Dendritic cell treated with granulocyte-macrophage colony-stimulating factor and Interleukin-4, amounts not matched to agents 40 ng/mL and 50 ng/mL, for 4 days (primary cell): ENCODE results near the gene RIMBP2.
"Not testable (repeated sequence)": the region's sequence is repeated elsewhere in the genome, so short reads cannot be mapped to it uniquely, and the experiment has no call there.

Experiments used
- H3K27ac Mint-ChIP-seq: one replicate; pipeline ENCODE4 v1.8.0; 2022; ENCODE audit warnings: mild to moderate bottlenecking, mixed read lengths
- H3K27me3 Mint-ChIP-seq: one replicate; pipeline ENCODE4 v1.8.0; 2022; ENCODE audit warnings: mild to moderate bottlenecking, mixed read lengths
- H3K36me3 Mint-ChIP-seq: one replicate; pipeline ENCODE4 v1.8.0; 2022; ENCODE audit warnings: low read depth, mixed read lengths
- H3K4me1 Mint-ChIP-seq: one replicate; pipeline ENCODE4 v1.8.0; 2022; ENCODE audit warnings: low read depth, mixed read lengths
- H3K4me3 Mint-ChIP-seq: one replicate; pipeline ENCODE4 v1.8.0; 2022; ENCODE audit warnings: mild to moderate bottlenecking, moderate library complexity, mixed read lengths
- H3K9me3 Mint-ChIP-seq: one replicate; pipeline ENCODE4 v1.8.0; 2022; ENCODE audit warnings: mixed read lengths
- intact Hi-C: fragments of 100-400 bp; cut with micrococcal nuclease; formaldehyde crosslinking; loops from one replicate; pipeline ENCODE4 v1.15.0; 2022

Gene RIMBP2

GRCh38 chr12:130745921-130746320, 29.8 kb upstream of the RIMBP2 start:
- Mint-ChIP-seq H3K4me3 (no peak overlapping the region), H3K4me1 (peaks cover 4% of the 10 kb centered on the region), H3K27ac (no peak overlapping the region), H3K27me3 (peaks cover 6% of the 10 kb centered on the region), H3K9me3 (no peaks in the 10 kb centered on the region), H3K36me3 (no peaks in the 10 kb centered on the region)
- intact Hi-C loops, result loop anchor here (10.0 kb wide), 1 partner anchor 701 kb away; no protein-coding TSS in a partner anchor

DNA sequence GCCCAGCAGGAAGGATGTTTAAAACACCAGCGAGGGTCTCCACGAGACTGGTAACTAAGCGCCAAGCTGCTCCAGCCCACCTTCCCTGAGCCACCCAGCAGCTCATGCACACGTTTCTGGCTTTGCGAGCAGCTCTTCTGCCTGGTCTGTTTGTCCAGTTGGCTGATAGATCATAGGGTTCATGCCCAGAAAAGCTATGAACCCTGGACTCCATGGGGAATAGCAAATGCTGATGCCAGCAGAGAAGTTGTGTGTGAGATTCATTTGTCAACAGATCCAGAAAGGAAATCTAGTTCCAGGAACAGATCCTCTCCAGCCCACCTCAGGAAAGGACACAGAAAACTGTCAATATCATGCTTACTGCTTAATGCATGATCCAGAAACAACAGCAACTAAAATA, 28.2 kb upstream of the RIMBP2 start:
- Mint-ChIP-seq H3K36me3 (no peaks in the 10 kb centered on the region), H3K4me3 (no peak overlapping the region), H3K4me1 (peaks cover 4% of the 10 kb centered on the region), H3K27ac (no peak overlapping the region), H3K27me3 (peaks cover 7% of the 10 kb centered on the region), H3K9me3 (no peaks in the 10 kb centered on the region)
- intact Hi-C loops, result loop anchor here (10.0 kb wide), 1 partner anchor 699 kb away; no protein-coding TSS in a partner anchor

- peaks cover 4% of the 10 kb centered on the region for H3K4me1 Mint-ChIP-seq
- H3K27me3 Mint-ChIP-seq, result peaks cover 7% of the 10 kb centered on the region
- H3K4me3 Mint-ChIP-seq, result no peak overlapping the region
- intact Hi-C loops, result loop anchor here (10.0 kb wide), 1 partner anchor 699 kb away; no protein-coding TSS in a partner anchor
- no peaks in the 10 kb centered on the region for H3K9me3 Mint-ChIP-seq
- no peak overlapping the region for H3K27ac Mint-ChIP-seq
- no peaks in the 10 kb centered on the region for H3K36me3 Mint-ChIP-seq
These were observed 27.5 kb upstream of the RIMBP2 start for GRCh38 chr12:130743606-130744005.

- Mint-ChIP-seq H3K9me3 (no peaks in the 10 kb centered on the region), H3K4me1 (peaks cover 4% of the 10 kb centered on the region), H3K27ac (no peak overlapping the region), H3K36me3 (no peaks in the 10 kb centered on the region), H3K4me3 (no peak overlapping the region), H3K27me3 (peaks cover 7% of the 10 kb centered on the region)
- intact Hi-C loops, result loop anchor here (10.0 kb wide), 1 partner anchor 698 kb away; no protein-coding TSS in a partner anchor
These were observed 27.1 kb upstream of the RIMBP2 start for GRCh38 chr12:130743176-130743575.

- no peaks in the 10 kb centered on the region for H3K36me3 Mint-ChIP-seq
- H3K4me3 Mint-ChIP-seq, result no peak overlapping the region
- no peaks in the 10 kb centered on the region for H3K4me1 Mint-ChIP-seq
- intact Hi-C loops, result loop anchor here (10.0 kb wide), 1 partner anchor 698 kb away; no protein-coding TSS in a partner anchor
- H3K27ac Mint-ChIP-seq, result no peak overlapping the region
- H3K27me3 Mint-ChIP-seq, result peaks cover 4% of the 10 kb centered on the region
- H3K9me3 Mint-ChIP-seq, result no peaks in the 10 kb centered on the region
These were observed 26.6 kb upstream of the RIMBP2 start for GRCh38 chr12:130742716-130743115.

- intact Hi-C loops, result loop anchor here (10.0 kb wide), 1 partner anchor 697 kb away; no protein-coding TSS in a partner anchor
- H3K4me1 Mint-ChIP-seq, result no peaks in the 10 kb centered on the region
- no peaks in the 10 kb centered on the region for H3K9me3 Mint-ChIP-seq
- H3K4me3 Mint-ChIP-seq, result no peak overlapping the region
- no peaks in the 10 kb centered on the region for H3K36me3 Mint-ChIP-seq
- peaks cover 6% of the 10 kb centered on the region for H3K27me3 Mint-ChIP-seq
- H3K27ac Mint-ChIP-seq, result no peak overlapping the region
These were observed 26.0 kb upstream of the RIMBP2 start for GRCh38 chr12:130742112-130742511.

- peaks cover 8% of the 10 kb centered on the region for H3K27me3 Mint-ChIP-seq
- no peak overlapping the region for H3K4me3 Mint-ChIP-seq
- no peaks in the 10 kb centered on the region for H3K36me3 Mint-ChIP-seq
- H3K4me1 Mint-ChIP-seq, result no peaks in the 10 kb centered on the region
- intact Hi-C loops, result no loop called here
- H3K27ac Mint-ChIP-seq, result no peak overlapping the region
- no peaks in the 10 kb centered on the region for H3K9me3 Mint-ChIP-seq
These were observed 23.5 kb upstream of the RIMBP2 start for GRCh38 chr12:130739571-130739970.

DNA sequence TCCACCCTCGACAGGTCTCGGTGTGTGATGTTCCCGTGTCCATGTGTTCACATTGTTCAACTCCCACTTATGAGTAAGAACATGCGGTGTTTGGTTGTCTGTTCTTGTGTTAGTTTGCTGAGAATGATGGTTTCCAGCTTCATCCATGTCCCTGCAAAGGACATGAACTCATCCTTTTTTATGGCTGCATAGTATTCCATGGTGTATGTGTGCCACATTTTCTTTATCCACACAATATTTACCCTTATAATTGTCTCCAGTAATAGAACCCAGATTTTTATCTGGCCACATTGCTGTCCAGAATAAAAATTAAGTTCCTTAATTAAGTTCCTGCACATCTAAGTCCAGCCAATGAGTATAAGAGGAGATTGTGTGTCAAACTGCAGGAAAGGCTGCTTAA, 22.3 kb upstream of the RIMBP2 start:
- intact Hi-C loops, H3K36me3 Mint-ChIP-seq, H3K9me3 Mint-ChIP-seq, H3K4me3 Mint-ChIP-seq, H3K4me1 Mint-ChIP-seq, H3K27ac Mint-ChIP-seq, H3K27me3 Mint-ChIP-seq: not testable (repeated sequence)

DNA sequence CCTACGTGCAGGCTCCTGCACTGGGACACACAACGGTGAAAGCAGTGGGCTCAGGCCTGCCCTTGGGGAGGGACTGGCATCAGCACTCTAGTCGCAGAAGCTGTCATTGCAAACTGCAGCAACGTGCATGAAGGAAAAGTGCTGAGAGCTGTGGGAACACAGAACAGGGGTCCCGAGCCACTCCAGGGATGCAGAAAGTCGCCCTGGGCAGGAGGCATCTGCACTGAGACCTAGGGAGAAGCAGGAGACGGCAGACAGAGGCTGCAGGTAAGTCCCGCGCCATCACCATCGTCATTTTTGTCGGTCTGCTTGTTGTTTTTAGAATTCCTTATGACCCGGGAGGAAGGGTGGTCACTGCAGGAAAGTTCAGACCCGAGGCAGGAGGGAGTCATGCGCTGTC, 21.6 kb upstream of the RIMBP2 start:
- H3K4me3 Mint-ChIP-seq, result no peak overlapping the region
- H3K4me1 Mint-ChIP-seq, result no peaks in the 10 kb centered on the region
- no peaks in the 10 kb centered on the region for H3K36me3 Mint-ChIP-seq
- H3K9me3 Mint-ChIP-seq, result no peaks in the 10 kb centered on the region
- H3K27ac Mint-ChIP-seq, result no peak overlapping the region
- H3K27me3 Mint-ChIP-seq, result peaks cover 8% of the 10 kb centered on the region
- intact Hi-C loops, result no loop called here

DNA sequence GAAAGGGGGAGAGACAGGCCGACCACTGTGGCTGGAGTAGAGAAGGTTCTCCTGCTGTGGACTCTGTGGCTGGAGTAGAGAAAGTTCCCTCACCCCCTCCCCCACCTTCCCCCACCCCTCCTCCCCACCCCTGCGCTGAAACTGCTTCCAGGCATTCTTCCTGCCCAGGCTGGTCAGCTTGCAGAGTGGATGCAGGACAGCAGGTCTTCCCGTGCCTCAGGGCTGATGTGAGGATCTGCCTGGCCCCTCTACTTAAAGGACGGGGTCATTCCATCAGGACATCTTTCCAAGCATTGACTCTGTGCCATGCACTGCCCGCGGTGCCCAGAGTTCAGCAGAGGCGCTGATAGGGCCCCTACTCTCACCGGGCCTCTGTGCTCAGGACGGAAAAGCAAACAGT, 13.2 kb upstream of the RIMBP2 start:
- Mint-ChIP-seq H3K4me3 (no peak overlapping the region), H3K36me3 (no peaks in the 10 kb centered on the region), H3K4me1 (no peaks in the 10 kb centered on the region), H3K27ac (no peak overlapping the region), H3K9me3 (no peaks in the 10 kb centered on the region), H3K27me3 (peaks cover 3% of the 10 kb centered on the region)
- intact Hi-C loops, result no loop called here

GRCh38 chr12:130728158-130729058, 12.3 kb upstream of the RIMBP2 start:
- H3K9me3 Mint-ChIP-seq, result peaks cover 3% of the 10 kb centered on the region
- H3K4me1 Mint-ChIP-seq, result no peaks in the 10 kb centered on the region
- no peaks in the 10 kb centered on the region for H3K36me3 Mint-ChIP-seq
- intact Hi-C loops, result no loop called here
- no peak overlapping the region for H3K27ac Mint-ChIP-seq
- H3K27me3 Mint-ChIP-seq, result peaks cover 3% of the 10 kb centered on the region
- no peak overlapping the region for H3K4me3 Mint-ChIP-seq

DNA sequence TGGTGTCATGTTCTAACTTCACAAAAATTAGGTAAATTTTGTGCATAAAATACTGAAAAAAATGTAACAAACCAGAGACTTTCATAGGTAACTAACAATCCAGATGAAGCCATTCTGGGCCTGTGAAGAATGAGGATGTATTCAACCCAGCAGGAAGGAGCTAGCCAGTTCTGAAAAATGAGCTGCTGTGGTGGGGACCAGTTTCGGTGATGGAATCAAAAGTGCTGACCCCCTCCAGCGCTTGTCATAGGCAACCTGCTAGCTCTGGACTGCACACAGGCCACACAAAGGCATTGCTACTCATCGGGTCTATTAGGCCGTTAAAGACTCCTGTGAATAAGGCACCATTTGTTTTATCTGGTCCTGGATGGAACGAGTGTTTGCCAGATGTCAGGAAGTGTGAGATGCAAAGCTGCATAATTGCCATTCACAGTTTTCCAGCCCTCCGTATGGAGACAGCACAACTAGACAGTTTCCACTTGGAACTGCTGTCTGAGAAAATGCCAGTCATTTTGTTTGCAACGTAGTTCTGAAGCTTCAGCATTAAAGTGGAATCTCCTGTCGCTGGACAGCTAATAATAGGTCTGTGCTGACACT, 3.3 kb upstream of the RIMBP2 start:
- intact Hi-C loops, result no loop called here
- Mint-ChIP-seq H3K27me3 (peaks cover 42% of the 10 kb centered on the region), H3K4me3 (no peak overlapping the region), H3K27ac (no peak overlapping the region), H3K36me3 (no peaks in the 10 kb centered on the region), H3K9me3 (peaks cover 18% of the 10 kb centered on the region), H3K4me1 (no peaks in the 10 kb centered on the region)

- Mint-ChIP-seq H3K36me3 (no peaks in the 10 kb centered on the region), H3K4me1 (no peaks in the 10 kb centered on the region), H3K27ac (no peak overlapping the region), H3K4me3 (no peak overlapping the region), H3K27me3 (peaks cover 57% of the 10 kb centered on the region), H3K9me3 (peaks cover 9% of the 10 kb centered on the region)
- intact Hi-C loops, result no loop called here
These were observed 1.7 kb upstream of the RIMBP2 start for GRCh38 chr12:130717752-130718151.

- no peaks in the 10 kb centered on the region for H3K36me3 Mint-ChIP-seq
- no peaks in the 10 kb centered on the region for H3K4me1 Mint-ChIP-seq
- intact Hi-C loops, result no loop called here
- H3K27ac Mint-ChIP-seq, result no peak overlapping the region
- H3K4me3 Mint-ChIP-seq, result no peak overlapping the region
- peaks cover 61% of the 10 kb centered on the region for H3K27me3 Mint-ChIP-seq
- H3K9me3 Mint-ChIP-seq, result peaks cover 1% of the 10 kb centered on the region
These were observed 869 bp upstream of the RIMBP2 start for GRCh38 chr12:130716969-130717366.
